K562 (cell line): ENCODE data around the gene TMEM273. TPM values are rescaled to one million over a fixed set of nuclear protein-coding genes. Genes with fewer than 3 reads are reported as not detected.

Experiments used
- ARNT ChIP-seq, 2 experiments: fragments of 450-650 bp; IDR thresholded peaks; 2 replicates each; pipeline ENCODE4 v1.6.1; 2016; ENCODE audit warnings: mild to moderate bottlenecking in 1 of 2
- CHD7 ChIP-seq: fragments of 200-600 bp; sonication (generic); IDR thresholded peaks from one replicate; pipeline ENCODE4 v1.6.1; 2012; ENCODE audit warnings: mild to moderate bottlenecking, low read depth, low read length, inconsistent platforms
- CREB5 ChIP-seq: fragments of 250-450 bp; sonication (Bioruptor Pico); IDR thresholded peaks from 2 replicates; pipeline ENCODE4 v1.5.0; 2020; ENCODE audit warnings: mild to moderate bottlenecking
- CTCF ChIP-seq, 3 experiments: IDR thresholded peaks in 2 of 3; conservative IDR thresholded peaks in 1 of 3; 2 replicates each; pipeline ENCODE4 v1.5.1; 2011 to 2012; ENCODE audit warnings: low read length in 3 of 3, mild to moderate bottlenecking in 3 of 3, control low read depth in 2 of 3, improper control_type of control experiment in 1 of 3, inconsistent platforms in 1 of 3, low read depth in 1 of 3, mixed read lengths in 1 of 3, moderate library complexity in 1 of 3; ENCODE audit not compliant: insufficient read depth in 2 of 3
- E2F6 ChIP-seq, 2 experiments: IDR thresholded peaks; 2 replicates each; pipeline ENCODE4 v1.6.1; 2011; ENCODE audit warnings: borderline replicate concordance in 1 of 2, control low read depth in 1 of 2, low read depth in 1 of 2, low read length in 1 of 2, mild to moderate bottlenecking in 1 of 2, mixed read lengths in 1 of 2, moderate library complexity in 1 of 2; ENCODE audit not compliant: insufficient read depth in 1 of 2, insufficient read length in 1 of 2, poor library complexity in 1 of 2, severe bottlenecking in 1 of 2; ENCODE audit errors: extremely low read depth in 1 of 2
- EGR1 ChIP-seq: fragments of 450-650 bp; conservative IDR thresholded peaks from 2 replicates; pipeline ENCODE4 v1.6.1; 2017; ENCODE audit warnings: mild to moderate bottlenecking
- ZNF263 ChIP-seq: sonication (generic); formaldehyde crosslinking; IDR thresholded peaks from 2 replicates; pipeline ENCODE4 v1.8.0; 2022; ENCODE audit warnings: mild to moderate bottlenecking, missing genetic modification reagents, borderline replicate concordance
- ZNF785 ChIP-seq: fragments of 250-450 bp; sonication (Bioruptor Pico); IDR thresholded peaks from 2 replicates; pipeline ENCODE4 v1.4.0; 2020; ENCODE audit warnings: mild to moderate bottlenecking
- polyA plus RNA-seq, 8 experiments: library from polyadenylated mRNA; depleted of rRNA in 4 of 8; stranded (reverse) in 5 of 8; unstranded in 3 of 8; fragments of >200 nt; fragmentation: Nextera tagmentation in 2 of 8; fragmentation: Illumina TruSeq in 1 of 8; extraction: Ambion mirVana in 2 of 8; extraction: Trizol in 1 of 8; gene quantifications; 2 replicates each; pipeline versions ENCODE4 v1.2.1 to v1.2.3, GENCODE V29; 2011 to 2014; ENCODE audit warnings: inconsistent platforms in 1 of 8, missing spikeins in 1 of 8
- total RNA-seq, 7 experiments: library from RNA; depleted of rRNA in 6 of 7; stranded (reverse); fragments of >200 nt in 6 of 7; fragmentation: Illumina TruSeq in 2 of 7; extraction: Trizol in 2 of 7; gene quantifications; 2 replicates each; pipeline versions ENCODE4 v1.2.1 to v1.2.3, GENCODE V29; 2011 to 2021; ENCODE audit warnings: low replicate concordance in 1 of 7

The TMEM273 gene
- total and polyA plus RNA-seq, 9 of the 15 experiments (the other 6 are each of a cell fraction or from before 2014, with no cell fraction given): 39.2 to 131 (median 95.6) TPM

- TF ChIP-seq CHD7: no peak
- peak; percentile 56 to 63 for TF ChIP-seq E2F6 (IDR thresholded peaks at IDR 0.05; ENCODE audit: borderline replicate concordance in 1 of 2, extremely low read depth in 1 of 2, insufficient read depth in 1 of 2, insufficient read length in 1 of 2, low read depth in 1 of 2, low read length in 1 of 2, poor library complexity in 1 of 2, severe bottlenecking in 1 of 2)
- TF ChIP-seq CTCF (IDR thresholded peaks at IDR 0.05 in 2 of 3, conservative IDR thresholded peaks at IDR 0.05 in 1 of 3; ENCODE audit: insufficient read depth in 2 of 3, low read depth in 1 of 3, low read length in 3 of 3): peak; percentile 68 to 76 (median 71)
- 0 out of 4 replicates have a peak, but pooled peaks of 1 of the 2 experiments have one; percentile 52 for TF ChIP-seq ARNT (IDR thresholded peaks at IDR 0.05)
- no peak for TF ChIP-seq EGR1
- TF ChIP-seq CREB5 (CRISPR knock-in tag): no peak
- no peak for TF ChIP-seq ZNF785 (CRISPR knock-in tag)
- no peak for TF ChIP-seq ZNF263
These were observed 26.7 kb downstream of the TMEM273 start (continued) for GRCh38 chr10:49161411-49161997.
